Endothelial cell of umbilical vein (primary cell): ENCODE results near the gene TSPOAP1. TPM values are rescaled to one million over a fixed set of nuclear protein-coding genes. Genes with fewer than 3 reads are reported as not detected.

Experiments
- BruUV-seq: library from RNA; stranded (reverse); fragments of 400-500 nt; replicated peaks from 2 replicates; lab custom pipeline; 2021; lab: Mats Ljungman, UMichigan
- CTCF ChIA-PET: fragments of 300-600, 350-600 bp; sonication (Branson Sonifier 250); formaldehyde crosslinking; loops from one replicate; lab custom pipeline; 2021; ENCODE audit warnings: antibody characterized with exemption, inconsistent platforms; lab: Charles Lee
- POLR2A ChIA-PET: fragments of 300-600, 350-600 bp; sonication (Branson Sonifier 250); formaldehyde crosslinking; loops from one replicate; lab custom pipeline; 2021; ENCODE audit warnings: antibody characterized with exemption, inconsistent platforms; lab: Charles Lee
- DNase-seq: peaks from one replicate; pipeline ENCODE4 v3.0.0-alpha.2; 2011; ENCODE audit warnings: low read depth, low spot score
- FAIRE-seq: peaks from 2 replicates; lab custom pipeline; 2011; peaks lifted over from hg19 to GRCh38; lab: Jason Lieb, UNC
- H2AFZ ChIP-seq: 2 replicates; pipeline ENCODE4 v1.6.0; 2012; ENCODE audit warnings: low read depth, low read length, control low read depth, inconsistent platforms
- H3K27ac ChIP-seq: 2 replicates; pipeline ENCODE4 v1.5.1; 2011; ENCODE audit warnings: low read depth, mild to moderate bottlenecking, control low read depth, low read length, moderate library complexity; ENCODE audit not compliant: insufficient read depth
- H3K27me3 ChIP-seq, 2 experiments: 2 replicates each; pipeline versions ENCODE4 v1.6.0 to v1.6.1; 2011; ENCODE audit warnings: low read length in 2 of 2, mixed read lengths in 1 of 2; ENCODE audit not compliant: control insufficient read depth in 2 of 2, insufficient read depth in 2 of 2
- H3K36me3 ChIP-seq, 2 experiments: 2 replicates in 1 of 2; 3 replicates in 1 of 2; pipeline ENCODE4 v1.5.1; 2011; ENCODE audit warnings: low read length in 2 of 2, mild to moderate bottlenecking in 1 of 2, moderate library complexity in 1 of 2; ENCODE audit not compliant: control insufficient read depth in 2 of 2, insufficient read depth in 2 of 2; ENCODE audit errors: extremely low read depth in 1 of 2
- H3K4me1 ChIP-seq: 3 replicates; pipeline ENCODE4 v1.5.1; 2011; ENCODE audit warnings: mild to moderate bottlenecking, low read length; ENCODE audit not compliant: control insufficient read depth, insufficient read depth; ENCODE audit errors: extremely low read depth
- H3K4me2 ChIP-seq: 2 replicates; pipeline ENCODE4 v1.6.1; 2011; ENCODE audit warnings: low read length, control low read depth, mixed read lengths; ENCODE audit not compliant: insufficient read depth
- H3K4me3 ChIP-seq, 3 experiments: fragments of 200-600 bp in 1 of 3; sonication (generic), shearing (Covaris generic) in 1 of 3; replicated peaks in 1 of 3; 2 replicates each; pipeline ENCODE4 v1.5.1; 2011 to 2016; ENCODE audit warnings: control low read depth in 3 of 3, low read length in 3 of 3, mild to moderate bottlenecking in 2 of 3, inconsistent platforms in 1 of 3, low read depth in 1 of 3, moderate library complexity in 1 of 3; ENCODE audit not compliant: insufficient read depth in 1 of 3
- H3K79me2 ChIP-seq: 2 replicates; pipeline ENCODE4 v1.6.0; 2012; ENCODE audit warnings: low read length, inconsistent platforms; ENCODE audit not compliant: control insufficient read depth, insufficient read depth
- H3K9ac ChIP-seq: replicated peaks from 2 replicates; pipeline ENCODE3; 2011; ENCODE audit warnings: low read length, control low read depth; ENCODE audit not compliant: insufficient read depth; ENCODE audit errors: extremely low read depth
- H3K9me1 ChIP-seq: replicated peaks from 3 replicates; pipeline ENCODE4 v1.6.0; 2011; ENCODE audit warnings: mild to moderate bottlenecking, low read length; ENCODE audit not compliant: control insufficient read depth, insufficient read depth; ENCODE audit errors: extremely low read depth
- H3K9me3 ChIP-seq: replicated peaks from 2 replicates; pipeline ENCODE4 v1.5.1; 2012; ENCODE audit warnings: low read length, inconsistent platforms; ENCODE audit not compliant: control insufficient read depth, insufficient read depth
- H4K20me1 ChIP-seq: replicated peaks from 2 replicates; pipeline ENCODE3; 2011; ENCODE audit warnings: mild to moderate bottlenecking, low read length; ENCODE audit not compliant: control insufficient read depth, insufficient read depth; ENCODE audit errors: extremely low read depth
- EZH2 ChIP-seq: IDR thresholded peaks from 2 replicates; pipeline ENCODE4 v1.6.1; 2012; ENCODE audit warnings: borderline replicate concordance, low read depth, mild to moderate bottlenecking, moderate library complexity, low read length, inconsistent platforms; ENCODE audit not compliant: severe bottlenecking
- FOS ChIP-seq: IDR thresholded peaks from 2 replicates; pipeline ENCODE4 v1.6.1; 2011; ENCODE audit warnings: mild to moderate bottlenecking, low read length, moderate library complexity, borderline replicate concordance; ENCODE audit not compliant: insufficient read depth
- GATA2 ChIP-seq: IDR thresholded peaks from 2 replicates; pipeline ENCODE4 v1.7.0; 2011; ENCODE audit warnings: low read depth, mild to moderate bottlenecking, moderate library complexity, mixed read lengths, low read length; ENCODE audit not compliant: insufficient read length, insufficient read depth
- JUN ChIP-seq: IDR thresholded peaks from 2 replicates; pipeline ENCODE4 v1.6.1; 2011; ENCODE audit warnings: borderline replicate concordance, low read depth; ENCODE audit not compliant: insufficient read length, insufficient read depth
- MYC ChIP-seq: IDR thresholded peaks from one replicate; pipeline ENCODE4 v1.6.1; 2011; ENCODE audit warnings: mild to moderate bottlenecking, low read depth, low read length
- POLR2A ChIP-seq: IDR thresholded peaks from 2 replicates; pipeline ENCODE4 v1.6.1; 2012; ENCODE audit warnings: low read depth, mild to moderate bottlenecking, control low read depth, low read length
- POLR2AphosphoS5 ChIP-seq: IDR thresholded peaks from 2 replicates; pipeline ENCODE4 v1.6.1; 2012; ENCODE audit warnings: low read depth, mild to moderate bottlenecking, control low read depth, low read length, moderate library complexity; ENCODE audit not compliant: insufficient read depth
- dilution Hi-C: fragments of 300-500 bp; cut with MboI; formaldehyde crosslinking; loops from one replicate; pipeline ENCODE4 v1.15.0; 2019; ENCODE audit warnings: low sequenced_read_pairs; ENCODE audit not compliant: extremely low pct_ligation_motif_present
- intact Hi-C: fragments of 100-400 bp; cut with micrococcal nuclease; formaldehyde crosslinking; loops from one replicate; pipeline ENCODE4 v1.10.0; 2022
- polyA plus RNA-seq, 4 experiments: library from polyadenylated mRNA; depleted of rRNA in 3 of 4; stranded (reverse) in 3 of 4; unstranded in 1 of 4; fragments of >200 nt; gene quantifications; 2 replicates each; pipeline versions ENCODE4 v1.2.1 to v1.2.3, GENCODE V29; 2011 to 2012; ENCODE audit warnings: missing spikeins in 1 of 4
- total RNA-seq: library from RNA; stranded (reverse); gene quantifications from 2 replicates; pipeline ENCODE4 v1.2.3, GENCODE V29; 2021
- TF ChIP-seq, protein P1 (sequence below), 2 donors: IDR thresholded peaks; 1 replicate in 1 of 2; 2 replicates in 1 of 2; pipeline ENCODE4 v1.5.1; 2011; ENCODE audit warnings: low read length in 2 of 2, mild to moderate bottlenecking in 2 of 2, moderate library complexity in 2 of 2, control low read depth in 1 of 2, inconsistent platforms in 1 of 2, low read depth in 1 of 2; ENCODE audit not compliant: insufficient read depth in 1 of 2; ENCODE audit errors: extremely low read depth in 1 of 2
- TF ChIP-seq, protein P2 (sequence below): IDR thresholded peaks from 2 replicates; pipeline ENCODE4 v1.6.1; 2011; ENCODE audit not compliant: insufficient read depth, insufficient read length

The TSPOAP1 gene
- total and polyA plus RNA-seq, 2 donors (not counting 3 experiments of a cell fraction or from before 2014, with no cell fraction given): not detected

DNA sequence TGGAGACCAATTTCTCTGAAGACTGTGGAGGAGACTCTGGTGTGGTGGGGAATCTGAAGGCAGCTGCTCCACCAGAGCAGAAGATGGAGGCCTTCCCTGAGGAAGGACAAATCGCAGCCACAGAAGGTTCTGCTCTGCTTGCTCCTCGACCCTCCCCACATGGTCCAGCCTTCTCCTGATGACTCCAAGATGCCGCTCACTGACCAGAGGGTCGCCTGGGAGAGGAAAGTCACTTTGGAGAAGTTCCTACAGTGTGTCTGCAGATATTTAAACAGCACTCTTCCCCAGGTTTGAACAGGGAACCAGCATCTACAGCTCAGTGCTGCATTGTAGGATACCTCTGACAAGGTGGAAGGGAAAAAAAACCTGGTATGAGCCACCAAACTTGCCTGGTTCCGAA is 44.4 kb upstream of the TSPOAP1 start:
- Histone ChIP-seq H3K9me1 (no peaks in the 10 kb centered on the region), H3K9ac (no peak overlapping the region), H3K27me3 (peaks cover 0 to 2% of the 10 kb centered on the region in 2 experiments), H3K9me3 (no peaks in the 10 kb centered on the region), H3K4me3 (no peak overlapping the region), H3K4me2 (no peak overlapping the region), H3K27ac (no peak overlapping the region), H3K4me1 (no peaks in the 10 kb centered on the region), H2AFZ (no peak overlapping the region), H3K79me2 (no peaks in the 10 kb centered on the region), H3K36me3 (no peaks in the 10 kb centered on the region), H4K20me1 (no peaks in the 10 kb centered on the region)
- TF ChIP-seq POLR2A: no peak
- TF ChIP-seq, protein P1, sequence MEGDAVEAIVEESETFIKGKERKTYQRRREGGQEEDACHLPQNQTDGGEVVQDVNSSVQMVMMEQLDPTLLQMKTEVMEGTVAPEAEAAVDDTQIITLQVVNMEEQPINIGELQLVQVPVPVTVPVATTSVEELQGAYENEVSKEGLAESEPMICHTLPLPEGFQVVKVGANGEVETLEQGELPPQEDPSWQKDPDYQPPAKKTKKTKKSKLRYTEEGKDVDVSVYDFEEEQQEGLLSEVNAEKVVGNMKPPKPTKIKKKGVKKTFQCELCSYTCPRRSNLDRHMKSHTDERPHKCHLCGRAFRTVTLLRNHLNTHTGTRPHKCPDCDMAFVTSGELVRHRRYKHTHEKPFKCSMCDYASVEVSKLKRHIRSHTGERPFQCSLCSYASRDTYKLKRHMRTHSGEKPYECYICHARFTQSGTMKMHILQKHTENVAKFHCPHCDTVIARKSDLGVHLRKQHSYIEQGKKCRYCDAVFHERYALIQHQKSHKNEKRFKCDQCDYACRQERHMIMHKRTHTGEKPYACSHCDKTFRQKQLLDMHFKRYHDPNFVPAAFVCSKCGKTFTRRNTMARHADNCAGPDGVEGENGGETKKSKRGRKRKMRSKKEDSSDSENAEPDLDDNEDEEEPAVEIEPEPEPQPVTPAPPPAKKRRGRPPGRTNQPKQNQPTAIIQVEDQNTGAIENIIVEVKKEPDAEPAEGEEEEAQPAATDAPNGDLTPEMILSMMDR (IDR thresholded peaks at IDR 0.05; ENCODE audit: extremely low read depth in 1 of 2, insufficient read depth in 1 of 2, low read depth in 1 of 2, low read length in 2 of 2): no peak
- TF ChIP-seq GATA2: no peak
- no peak for TF ChIP-seq MYC
- no peak for TF ChIP-seq EZH2
- TF ChIP-seq, protein P2, sequence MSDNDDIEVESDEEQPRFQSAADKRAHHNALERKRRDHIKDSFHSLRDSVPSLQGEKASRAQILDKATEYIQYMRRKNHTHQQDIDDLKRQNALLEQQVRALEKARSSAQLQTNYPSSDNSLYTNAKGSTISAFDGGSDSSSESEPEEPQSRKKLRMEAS: no peak
- no peak for TF ChIP-seq JUN
- TF ChIP-seq FOS: no peak
- no peak for TF ChIP-seq POLR2AphosphoS5
- no TSS peak for BruUV-seq
- FAIRE-seq: no peak
- POLR2A ChIA-PET: no interaction called here
- CTCF ChIA-PET: no interaction called here
- dilution Hi-C loops (no loop called here), intact Hi-C loops (no loop called here)
- DNase-seq: no peak
